ENCODE data around the gene ZNF385B. TPM values are rescaled to one million over a fixed set of nuclear protein-coding genes. Genes with fewer than 3 reads are reported as not detected.

Gene ZNF385B
- total RNA-seq, 1 experiment from 2014 or later = 9.3 TPM

- Histone ChIP-seq H3K4me3 (replicated peaks in 1 of 2; ENCODE audit: low read depth in 1 of 2, low read length in 2 of 2) (no peak overlapping the region), H3K9me3 (ENCODE audit: control insufficient read depth in 1 of 2, insufficient read depth in 1 of 2, low read depth in 1 of 2, low read length in 2 of 2) (no peaks in the 10 kb centered on the region), H3K27ac (ENCODE audit: low read depth, low read length) (no peak overlapping the region), H3K4me2 (ENCODE audit: low read length) (no peak overlapping the region), H3K79me2 (ENCODE audit: insufficient read depth, low read length) (no peaks in the 10 kb centered on the region), H3K4me1 (ENCODE audit: control insufficient read depth in 1 of 2, insufficient read depth in 2 of 2, low read length in 2 of 2) (no peaks in the 10 kb centered on the region), H2AFZ (ENCODE audit: low read depth, low read length, poor library complexity, severe bottlenecking) (no peak overlapping the region), H3K27me3 (ENCODE audit: insufficient read depth, low read length) (no peaks in the 10 kb centered on the region), H3K9ac (ENCODE audit: low read length) (no peak overlapping the region), H3K36me3 (ENCODE audit: control insufficient read depth in 1 of 2, insufficient read depth in 2 of 2, low read length in 2 of 2) (no peaks in the 10 kb centered on the region), H4K20me1 (ENCODE audit: insufficient read depth) (no peaks in the 10 kb centered on the region), H3K9me2 (ENCODE audit: insufficient read depth) (0 out of 2 replicates have a peak, but pooled peaks cover 4% of the 10 kb centered on the region)
- ChIA-PET POLR2A (no interaction called here), RAD21 (ENCODE audit: low non-redundant PET in 1 of 2, low total read pairs in 2 of 2, uncharacterized antibody in 2 of 2, unreplicated experiment in 2 of 2) (no interaction called here), CTCF (no interaction called here)
- intact Hi-C loops (cut with micrococcal nuclease) = no loop called here
- no TSS peak for BruUV-seq (replicated peaks)
- ATAC-seq = no peak
- DNase-seq (ENCODE audit: low read depth, low spot score) = no peak
- TF ChIP-seq RAD21 (IDR thresholded peaks at IDR 0.05; ENCODE audit: low read depth) (no peak), ZFX (IDR thresholded peaks at IDR 0.05) (no peak), YY1 (IDR thresholded peaks at IDR 0.05; ENCODE audit: extremely low read depth, insufficient replicate concordance, low read depth, low read length) (no peak), ELF1 (IDR thresholded peaks at IDR 0.05; ENCODE audit: borderline replicate concordance, low read depth) (no peak), SRF (IDR thresholded peaks at IDR 0.05; ENCODE audit: low read depth) (no peak), POLR2AphosphoS5 (IDR thresholded peaks at IDR 0.05; ENCODE audit: low read depth, low read length) (no peak), MAX (IDR thresholded peaks at IDR 0.05) (no peak), JUND (IDR thresholded peaks at IDR 0.05) (no peak), TCF7L2 (IDR thresholded peaks at IDR 0.05; ENCODE audit: borderline replicate concordance, extremely low read depth, insufficient read depth, insufficient read length) (no peak), SP1 (IDR thresholded peaks at IDR 0.05; ENCODE audit: low read depth) (no peak), POLR2A (IDR thresholded peaks at IDR 0.05; ENCODE audit: borderline replicate concordance, extremely low read depth, insufficient read depth, insufficient read length) (no peak), SIN3A (IDR thresholded peaks at IDR 0.05; ENCODE audit: low read depth) (no peak), FOSL1 (IDR thresholded peaks at IDR 0.05; ENCODE audit: low read depth) (no peak)
- TF ChIP-seq, protein P1, sequence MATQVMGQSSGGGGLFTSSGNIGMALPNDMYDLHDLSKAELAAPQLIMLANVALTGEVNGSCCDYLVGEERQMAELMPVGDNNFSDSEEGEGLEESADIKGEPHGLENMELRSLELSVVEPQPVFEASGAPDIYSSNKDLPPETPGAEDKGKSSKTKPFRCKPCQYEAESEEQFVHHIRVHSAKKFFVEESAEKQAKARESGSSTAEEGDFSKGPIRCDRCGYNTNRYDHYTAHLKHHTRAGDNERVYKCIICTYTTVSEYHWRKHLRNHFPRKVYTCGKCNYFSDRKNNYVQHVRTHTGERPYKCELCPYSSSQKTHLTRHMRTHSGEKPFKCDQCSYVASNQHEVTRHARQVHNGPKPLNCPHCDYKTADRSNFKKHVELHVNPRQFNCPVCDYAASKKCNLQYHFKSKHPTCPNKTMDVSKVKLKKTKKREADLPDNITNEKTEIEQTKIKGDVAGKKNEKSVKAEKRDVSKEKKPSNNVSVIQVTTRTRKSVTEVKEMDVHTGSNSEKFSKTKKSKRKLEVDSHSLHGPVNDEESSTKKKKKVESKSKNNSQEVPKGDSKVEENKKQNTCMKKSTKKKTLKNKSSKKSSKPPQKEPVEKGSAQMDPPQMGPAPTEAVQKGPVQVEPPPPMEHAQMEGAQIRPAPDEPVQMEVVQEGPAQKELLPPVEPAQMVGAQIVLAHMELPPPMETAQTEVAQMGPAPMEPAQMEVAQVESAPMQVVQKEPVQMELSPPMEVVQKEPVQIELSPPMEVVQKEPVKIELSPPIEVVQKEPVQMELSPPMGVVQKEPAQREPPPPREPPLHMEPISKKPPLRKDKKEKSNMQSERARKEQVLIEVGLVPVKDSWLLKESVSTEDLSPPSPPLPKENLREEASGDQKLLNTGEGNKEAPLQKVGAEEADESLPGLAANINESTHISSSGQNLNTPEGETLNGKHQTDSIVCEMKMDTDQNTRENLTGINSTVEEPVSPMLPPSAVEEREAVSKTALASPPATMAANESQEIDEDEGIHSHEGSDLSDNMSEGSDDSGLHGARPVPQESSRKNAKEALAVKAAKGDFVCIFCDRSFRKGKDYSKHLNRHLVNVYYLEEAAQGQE (IDR thresholded peaks at IDR 0.05; ENCODE audit: low read depth) = no peak
- TF ChIP-seq, protein P2, sequence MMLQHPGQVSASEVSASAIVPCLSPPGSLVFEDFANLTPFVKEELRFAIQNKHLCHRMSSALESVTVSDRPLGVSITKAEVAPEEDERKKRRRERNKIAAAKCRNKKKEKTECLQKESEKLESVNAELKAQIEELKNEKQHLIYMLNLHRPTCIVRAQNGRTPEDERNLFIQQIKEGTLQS (IDR thresholded peaks at IDR 0.05) = no peak
- TF ChIP-seq, protein P3, sequence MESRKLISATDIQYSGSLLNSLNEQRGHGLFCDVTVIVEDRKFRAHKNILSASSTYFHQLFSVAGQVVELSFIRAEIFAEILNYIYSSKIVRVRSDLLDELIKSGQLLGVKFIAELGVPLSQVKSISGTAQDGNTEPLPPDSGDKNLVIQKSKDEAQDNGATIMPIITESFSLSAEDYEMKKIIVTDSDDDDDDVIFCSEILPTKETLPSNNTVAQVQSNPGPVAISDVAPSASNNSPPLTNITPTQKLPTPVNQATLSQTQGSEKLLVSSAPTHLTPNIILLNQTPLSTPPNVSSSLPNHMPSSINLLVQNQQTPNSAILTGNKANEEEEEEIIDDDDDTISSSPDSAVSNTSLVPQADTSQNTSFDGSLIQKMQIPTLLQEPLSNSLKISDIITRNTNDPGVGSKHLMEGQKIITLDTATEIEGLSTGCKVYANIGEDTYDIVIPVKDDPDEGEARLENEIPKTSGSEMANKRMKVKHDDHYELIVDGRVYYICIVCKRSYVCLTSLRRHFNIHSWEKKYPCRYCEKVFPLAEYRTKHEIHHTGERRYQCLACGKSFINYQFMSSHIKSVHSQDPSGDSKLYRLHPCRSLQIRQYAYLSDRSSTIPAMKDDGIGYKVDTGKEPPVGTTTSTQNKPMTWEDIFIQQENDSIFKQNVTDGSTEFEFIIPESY (IDR thresholded peaks at IDR 0.05; ENCODE audit: extremely low read depth, insufficient replicate concordance, low read length) = no peak
Measured at GRCh38 chr2:179483131-179483530, 378.3 kb downstream of the ZNF385B start.

Data from HCT116 (cell line).